ENCODE data around the gene TTC32. TPM values are rescaled to one million over a fixed set of nuclear protein-coding genes. Genes with fewer than 3 reads are reported as not detected.
"Not testable (repeated sequence)": the region's sequence is repeated elsewhere in the genome, so short reads cannot be mapped to it uniquely, and the experiment has no call there.

TTC32 gene
- total and polyA plus RNA-seq, 2 experiments from 2014 or later = 4.6 to 17.0 TPM

- H3K27ac Mint-ChIP-seq; H3F3A ChIP-seq (replicated peaks; ENCODE audit: low read depth); H3K36me3 Mint-ChIP-seq (ENCODE audit: low read depth); H3K4me3 ChIP-seq; H3K9me3 Mint-ChIP-seq; H3K4me3 Mint-ChIP-seq; H3K4me2 ChIP-seq; ATAC-seq; H2AFZ ChIP-seq; H3K4me1 Mint-ChIP-seq; H4K20me1 ChIP-seq (replicated peaks; ENCODE audit: insufficient read depth); H3K36me3 ChIP-seq (ENCODE audit: insufficient read depth); H3K79me2 ChIP-seq (replicated peaks; ENCODE audit: insufficient read depth); H3K27me3 ChIP-seq (ENCODE audit: insufficient read depth); DNase-seq (ENCODE audit: low spot score); H3K27me3 Mint-ChIP-seq (ENCODE audit: insufficient read depth, low read depth, poor library complexity); H3K4me1 ChIP-seq (ENCODE audit: insufficient read depth); H3K27ac ChIP-seq (ENCODE audit: low read depth): not testable (repeated sequence)
- H3K9me2 ChIP-seq (ENCODE audit: insufficient read depth) = peaks cover 20% of the 10 kb centered on the region; the same call in 1 of the 2 replicates
These were observed 21.6 kb downstream of the TTC32 start for GRCh38 chr2:19880191-19880590.

- no peak overlapping the region for H2AFZ ChIP-seq
- H3K36me3 ChIP-seq (ENCODE audit: insufficient read depth) = no peaks in the 10 kb centered on the region
- H3K4me3 ChIP-seq = no peak overlapping the region
- no peaks in the 10 kb centered on the region; the same call in 1 of the 2 replicates for H4K20me1 ChIP-seq (replicated peaks; ENCODE audit: insufficient read depth)
- Mint-ChIP-seq H3K9me3 (no peaks in the 10 kb centered on the region; the same call in 2 of the 3 replicates), H3K4me1 (no peaks in the 10 kb centered on the region), H3K27ac (no peak overlapping the region), H3K36me3 (ENCODE audit: low read depth) (no peaks in the 10 kb centered on the region), H3K4me3 (no peak overlapping the region), H3K27me3 (ENCODE audit: insufficient read depth, low read depth, poor library complexity) (peaks cover under 1% of the 10 kb centered on the region)
- ATAC-seq = no peak
- H3K4me1 ChIP-seq (ENCODE audit: insufficient read depth) = no peaks in the 10 kb centered on the region
- H3F3A ChIP-seq (replicated peaks; ENCODE audit: low read depth) = no peaks in the 10 kb centered on the region
- peaks cover 17% of the 10 kb centered on the region; the same call in 1 of the 2 replicates for H3K9me2 ChIP-seq (ENCODE audit: insufficient read depth)
- no peaks in the 10 kb centered on the region for H3K27me3 ChIP-seq (ENCODE audit: insufficient read depth)
- no peak overlapping the region for H3K4me2 ChIP-seq
- no peak for DNase-seq (ENCODE audit: low spot score)
- no peak overlapping the region for H3K27ac ChIP-seq (ENCODE audit: low read depth)
- H3K79me2 ChIP-seq (replicated peaks; ENCODE audit: insufficient read depth) = no peaks in the 10 kb centered on the region
- TF ChIP-seq ETS1 (IDR thresholded peaks at IDR 0.05) (no peak), JUNB (IDR thresholded peaks at IDR 0.05; ENCODE audit: unreplicated experiment) (no peak), REST (IDR thresholded peaks at IDR 0.05; ENCODE audit: unreplicated experiment) (no peak), POLR2AphosphoS5 (IDR thresholded peaks at IDR 0.05; ENCODE audit: low read depth) (no peak), ZNF462 (CRISPR knock-in tag; IDR thresholded peaks at IDR 0.05) (no peak), ZNF331 (CRISPR knock-in tag; IDR thresholded peaks at IDR 0.05; ENCODE audit: low read depth) (no peak), EZH2 (IDR thresholded peaks at IDR 0.05; ENCODE audit: low read depth, unreplicated experiment) (no peak), EZH2phosphoT487 (IDR thresholded peaks at IDR 0.05; ENCODE audit: unreplicated experiment) (no peak), CREB1 (CRISPR knock-in tag; IDR thresholded peaks at IDR 0.05; ENCODE audit: low read depth) (no peak), STAT1 (IDR thresholded peaks at IDR 0.05; ENCODE audit: unreplicated experiment) (no peak), ZNF114 (CRISPR knock-in tag; IDR thresholded peaks at IDR 0.05) (no peak)
These were observed 22.7 kb downstream of the TTC32 start for GRCh38 chr2:19879120-19879519.
